Type B pancreatic cell (in vitro differentiated cells): ENCODE results near the gene VIT. TPM values are rescaled to one million over a fixed set of nuclear protein-coding genes. Genes with fewer than 3 reads are reported as not detected.

ENCODE experiments used
- DNase-seq: peaks from one replicate; pipeline ENCODE4 v3.0.0; 2021; ENCODE audit warnings: mixed read lengths; ENCODE audit not compliant: unreplicated experiment; ENCODE audit errors: extremely low spot score
- H3K27ac Mint-ChIP-seq: 2 replicates; pipeline ENCODE4 v1.8.0; 2021; ENCODE audit warnings: mild to moderate bottlenecking, mixed read lengths
- H3K27me3 Mint-ChIP-seq: 2 replicates; pipeline ENCODE4 v1.8.0; 2021; ENCODE audit warnings: mixed read lengths
- H3K36me3 Mint-ChIP-seq: 2 replicates; pipeline ENCODE4 v1.8.0; 2021; ENCODE audit warnings: mixed read lengths
- H3K4me1 Mint-ChIP-seq: one replicate; pipeline ENCODE4 v1.8.0; 2021; ENCODE audit warnings: mixed read lengths; ENCODE audit not compliant: unreplicated experiment
- H3K4me3 Mint-ChIP-seq: 2 replicates; pipeline ENCODE4 v1.8.0; 2021; ENCODE audit warnings: mild to moderate bottlenecking, mixed read lengths
- H3K9me3 Mint-ChIP-seq: 2 replicates; pipeline ENCODE4 v1.8.0; 2021; ENCODE audit warnings: mixed read lengths
- CTCF ChIP-seq: fragments of 200-600 bp; sonication (generic); conservative IDR thresholded peaks from 2 replicates; pipeline ENCODE4 v1.5.0; 2021; ENCODE audit warnings: antibody characterized with exemption, mild to moderate bottlenecking
- total RNA-seq: library from RNA; stranded (reverse); gene quantifications from 2 replicates; pipeline ENCODE4 v1.2.1, GENCODE V29; 2021; ENCODE audit warnings: low replicate concordance

VIT gene
- total RNA-seq, 1 donor from 2014 or later = 1.2 TPM

DNA sequence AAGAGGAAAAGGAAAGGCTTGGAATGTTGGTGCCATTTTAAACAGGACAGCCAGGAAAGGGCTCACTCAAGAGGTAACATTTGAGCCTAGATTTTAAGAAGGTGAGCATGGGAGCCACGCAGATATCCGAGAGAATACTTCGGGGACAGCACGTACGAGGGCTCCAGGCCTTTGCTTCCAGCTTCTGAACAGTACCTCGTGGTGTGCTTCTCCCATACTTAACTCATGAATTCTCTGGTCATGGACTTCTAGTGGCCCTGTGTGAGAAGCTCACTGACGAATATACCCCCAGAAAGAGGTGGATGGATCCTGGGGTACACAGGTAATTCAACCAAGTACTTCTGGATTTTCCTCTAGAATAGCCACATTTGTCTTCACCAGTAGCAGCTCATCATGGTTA is 2.7 kb upstream of the VIT start:
- Mint-ChIP-seq H3K36me3 (no peaks in the 10 kb centered on the region), H3K4me3 (no peak overlapping the region), H3K27me3 (peaks cover 5% of the 10 kb centered on the region), H3K4me1 (peaks cover 17% of the 10 kb centered on the region), H3K27ac (no peak overlapping the region), H3K9me3 (no peaks in the 10 kb centered on the region)
- DNase-seq = no peak
- no peak for TF ChIP-seq CTCF

GRCh38 chr2:36695746-36696415 is 626 bp upstream of the VIT start:
- Mint-ChIP-seq H3K4me3 (no peak overlapping the region), H3K27ac (no peak overlapping the region), H3K4me1 (peaks cover 17% of the 10 kb centered on the region), H3K27me3 (peaks cover 5% of the 10 kb centered on the region), H3K9me3 (no peaks in the 10 kb centered on the region), H3K36me3 (no peaks in the 10 kb centered on the region)
- DNase-seq = no peak
- peak; percentile 19 for TF ChIP-seq CTCF

- no peak for TF ChIP-seq CTCF
- no peaks in the 10 kb centered on the region for H3K9me3 Mint-ChIP-seq
- no peak for DNase-seq
- H3K36me3 Mint-ChIP-seq = no peaks in the 10 kb centered on the region
- H3K4me3 Mint-ChIP-seq = peak overlapping the region; percentile 6
- H3K4me1 Mint-ChIP-seq = peaks cover 28% of the 10 kb centered on the region
- no peak overlapping the region for H3K27ac Mint-ChIP-seq
- peaks cover 14% of the 10 kb centered on the region for H3K27me3 Mint-ChIP-seq
Observed at GRCh38 chr2:36697424-36698066, 1.0 kb downstream of the VIT start.

DNA sequence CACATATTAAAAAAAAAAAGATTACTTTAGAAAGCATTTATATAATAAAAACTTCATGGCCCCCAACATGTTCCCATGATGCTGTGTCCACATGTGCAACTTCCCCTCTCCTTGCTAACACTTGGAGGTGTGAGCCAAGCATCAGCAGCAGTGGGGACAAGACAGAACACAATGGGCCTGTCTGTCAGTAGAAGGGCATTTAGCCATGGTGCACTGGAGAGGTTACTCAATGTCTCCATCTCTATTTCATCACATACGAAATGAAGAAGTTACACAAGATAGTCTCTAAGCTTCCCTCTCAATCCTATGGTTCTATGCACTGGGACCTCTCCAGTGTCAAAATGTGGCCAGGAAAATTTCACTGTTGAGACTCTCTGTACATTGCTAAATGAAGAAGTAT is 2.5 kb downstream of the VIT start:
- no peaks in the 10 kb centered on the region for H3K36me3 Mint-ChIP-seq

DNA sequence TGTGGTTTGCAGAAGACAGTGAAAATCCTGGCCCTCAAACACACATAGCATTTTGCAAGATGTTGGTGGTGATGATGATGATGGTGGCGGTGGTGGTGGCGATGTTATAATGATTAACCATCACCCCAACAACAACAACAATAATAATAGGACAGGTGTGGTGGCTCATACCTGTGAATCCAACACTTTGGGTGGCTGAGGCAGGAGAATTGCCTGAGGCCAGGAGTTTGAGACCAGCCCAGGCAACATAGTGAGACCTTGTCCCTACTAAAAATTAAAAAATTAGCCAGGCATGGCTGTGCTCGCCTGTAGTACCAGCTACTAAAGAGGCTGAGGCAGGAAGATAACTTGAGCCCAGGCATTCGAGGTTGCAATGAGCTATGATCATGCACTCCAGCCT is 3.8 kb downstream of the VIT start:
- H3K36me3 Mint-ChIP-seq = no peaks in the 10 kb centered on the region
- no peak overlapping the region for H3K27ac Mint-ChIP-seq
- DNase-seq = no peak
- peaks cover 18% of the 10 kb centered on the region for H3K27me3 Mint-ChIP-seq
- no peaks in the 10 kb centered on the region for H3K9me3 Mint-ChIP-seq
- H3K4me3 Mint-ChIP-seq = no peak overlapping the region
- TF ChIP-seq CTCF = no peak
- H3K4me1 Mint-ChIP-seq = peaks cover 32% of the 10 kb centered on the region

More for the DNA sequence above, 2.5 kb downstream of the VIT start:
- TF ChIP-seq CTCF = no peak
- H3K27ac Mint-ChIP-seq = no peak overlapping the region
- H3K4me1 Mint-ChIP-seq = peaks cover 28% of the 10 kb centered on the region
- DNase-seq = no peak
- no peaks in the 10 kb centered on the region for H3K9me3 Mint-ChIP-seq
- H3K27me3 Mint-ChIP-seq = peaks cover 18% of the 10 kb centered on the region
- H3K4me3 Mint-ChIP-seq = no peak overlapping the region
